ENCODE measurements around the gene DHX29.

Gene DHX29

GRCh38 chr5:55232985-55233928, 74.2 kb downstream of the DHX29 start, which contains the start of gene CCNO:
CCNO (minus strand) TSS chr5:55233608; CDS start chr5:55233523, 85 bp downstream.
- no peak for DNase-seq (ENCODE audit: low read depth)

- no peak for DNase-seq (ENCODE audit: low read depth)
Measured at GRCh38 chr5:55232271-55232984, 75.1 kb downstream of the DHX29 start.

GRCh38 chr5:55231919-55232270, 75.6 kb downstream of the DHX29 start:
- no peak for DNase-seq (ENCODE audit: low read depth)

- DNase-seq (ENCODE audit: low read depth): no peak
Measured at GRCh38 chr5:55231029-55231918, 76.2 kb downstream of the DHX29 start.

- DNase-seq (ENCODE audit: low read depth): no peak
Measured at GRCh38 chr5:55230086-55230629, 77.3 kb downstream of the DHX29 start.

- DNase-seq (ENCODE audit: low read depth): no peak
Measured at GRCh38 chr5:55227664-55228430, 79.6 kb downstream of the DHX29 start.

- DNase-seq (ENCODE audit: low read depth): no peak
Measured at GRCh38 chr5:55226934-55227663, 80.4 kb downstream of the DHX29 start, which contains the start of gene MCIDAS. MCIDAS (minus strand) TSS chr5:55227315; CDS start chr5:55227138, 177 bp downstream.

GRCh38 chr5:55226027-55226933, 81.2 kb downstream of the DHX29 start:
- no peak for DNase-seq (ENCODE audit: low read depth)

GRCh38 chr5:55225346-55225745, 82.1 kb downstream of the DHX29 start:
- no peak for DNase-seq (ENCODE audit: low read depth)

GRCh38 chr5:55223812-55224240, 83.7 kb downstream of the DHX29 start:
- no peak for DNase-seq (ENCODE audit: low read depth)

GRCh38 chr5:55222985-55223811, 84.3 kb downstream of the DHX29 start:
- DNase-seq (ENCODE audit: low read depth): no peak

GRCh38 chr5:55222092-55222984, 85.2 kb downstream of the DHX29 start:
- DNase-seq (ENCODE audit: low read depth): no peak

GRCh38 chr5:55220433-55221185, 86.9 kb downstream of the DHX29 start:
- no peak for DNase-seq (ENCODE audit: low read depth)

- DNase-seq (ENCODE audit: low read depth): no peak
Measured at GRCh38 chr5:55219770-55220169, 87.7 kb downstream of the DHX29 start.

- DNase-seq (ENCODE audit: low read depth): no peak
Measured at GRCh38 chr5:55218967-55219366, 88.5 kb downstream of the DHX29 start.

GRCh38 chr5:55211184-55211874, 96.2 kb downstream of the DHX29 start:
- DNase-seq (ENCODE audit: low read depth): no peak

Measured in activated T-helper 1 cell treated with Interleukin-2 at 50 U/mL for 16 hours (primary cell).